ENCODE results near the gene RXRG. TPM values are rescaled to one million over a fixed set of nuclear protein-coding genes. Genes with fewer than 3 reads are reported as not detected.

Gene RXRG
- total and polyA plus RNA-seq, 2 donors (not counting 3 experiments of a cell fraction or from before 2014, with no cell fraction given) = not detected

GRCh38 chr1:165452336-165453130, 7.6 kb upstream of the RXRG start:
- H4K20me1 ChIP-seq (replicated peaks; ENCODE audit: control insufficient read depth, extremely low read depth, insufficient read depth, low read length) = no peaks in the 10 kb centered on the region
- no peaks in the 10 kb centered on the region for H3K79me2 ChIP-seq (ENCODE audit: control insufficient read depth, insufficient read depth, low read length)
- ChIA-PET POLR2A (no interaction called here), CTCF (no interaction called here)
- intact Hi-C loops (cut with micrococcal nuclease) (no loop called here), dilution Hi-C loops (cut with MboI; ENCODE audit: extremely low pct_ligation_motif_present, low sequenced_read_pairs) (no loop called here)
- FAIRE-seq (no peak), DNase-seq (ENCODE audit: low read depth, low spot score) (no peak)
- H3K27ac ChIP-seq (ENCODE audit: insufficient read depth, low read depth, low read length) = no peak overlapping the region
- H3K27me3 ChIP-seq (ENCODE audit: control insufficient read depth in 2 of 2, insufficient read depth in 2 of 2, low read length in 2 of 2) = peaks cover 0 to 3% of the 10 kb centered on the region in 2 experiments
- H3K4me2 ChIP-seq (ENCODE audit: insufficient read depth, low read length) = no peak overlapping the region
- H3K9me1 ChIP-seq (replicated peaks; ENCODE audit: control insufficient read depth, extremely low read depth, insufficient read depth, low read length) = no peaks in the 10 kb centered on the region
- H3K9me3 ChIP-seq (replicated peaks; ENCODE audit: control insufficient read depth, insufficient read depth, low read length) = no peaks in the 10 kb centered on the region
- H3K4me3 ChIP-seq (replicated peaks in 1 of 3; ENCODE audit: insufficient read depth in 1 of 3, low read depth in 1 of 3, low read length in 3 of 3) = no peak overlapping the region
- H3K36me3 ChIP-seq (ENCODE audit: control insufficient read depth in 2 of 2, extremely low read depth in 1 of 2, insufficient read depth in 2 of 2, low read length in 2 of 2) = no peaks in the 10 kb centered on the region
- no TSS peak for BruUV-seq (replicated peaks)
- H2AFZ ChIP-seq (ENCODE audit: low read depth, low read length) = no peak overlapping the region
- no peaks in the 10 kb centered on the region for H3K4me1 ChIP-seq (ENCODE audit: control insufficient read depth, extremely low read depth, insufficient read depth, low read length)
- no peak overlapping the region for H3K9ac ChIP-seq (replicated peaks; ENCODE audit: extremely low read depth, insufficient read depth, low read length)
- no peak for TF ChIP-seq MAX (IDR thresholded peaks at IDR 0.05; ENCODE audit: insufficient read depth, insufficient read length)
- no peak for TF ChIP-seq POLR2AphosphoS5 (IDR thresholded peaks at IDR 0.05; ENCODE audit: insufficient read depth, low read depth, low read length)
- TF ChIP-seq POLR2A (IDR thresholded peaks at IDR 0.05; ENCODE audit: low read depth, low read length) = no peak
- no peak for TF ChIP-seq MYC (IDR thresholded peaks at IDR 0.05; ENCODE audit: low read depth, low read length)
- no peak for TF ChIP-seq JUN (IDR thresholded peaks at IDR 0.05; ENCODE audit: borderline replicate concordance, insufficient read depth, insufficient read length, low read depth)
- no peak for TF ChIP-seq EZH2 (IDR thresholded peaks at IDR 0.05; ENCODE audit: borderline replicate concordance, low read depth, low read length, severe bottlenecking)
- no peak for TF ChIP-seq FOS (IDR thresholded peaks at IDR 0.05; ENCODE audit: borderline replicate concordance, insufficient read depth, low read length)
- TF ChIP-seq GATA2 (IDR thresholded peaks at IDR 0.05; ENCODE audit: insufficient read depth, insufficient read length, low read depth, low read length) = no peak
- TF ChIP-seq, protein P1, sequence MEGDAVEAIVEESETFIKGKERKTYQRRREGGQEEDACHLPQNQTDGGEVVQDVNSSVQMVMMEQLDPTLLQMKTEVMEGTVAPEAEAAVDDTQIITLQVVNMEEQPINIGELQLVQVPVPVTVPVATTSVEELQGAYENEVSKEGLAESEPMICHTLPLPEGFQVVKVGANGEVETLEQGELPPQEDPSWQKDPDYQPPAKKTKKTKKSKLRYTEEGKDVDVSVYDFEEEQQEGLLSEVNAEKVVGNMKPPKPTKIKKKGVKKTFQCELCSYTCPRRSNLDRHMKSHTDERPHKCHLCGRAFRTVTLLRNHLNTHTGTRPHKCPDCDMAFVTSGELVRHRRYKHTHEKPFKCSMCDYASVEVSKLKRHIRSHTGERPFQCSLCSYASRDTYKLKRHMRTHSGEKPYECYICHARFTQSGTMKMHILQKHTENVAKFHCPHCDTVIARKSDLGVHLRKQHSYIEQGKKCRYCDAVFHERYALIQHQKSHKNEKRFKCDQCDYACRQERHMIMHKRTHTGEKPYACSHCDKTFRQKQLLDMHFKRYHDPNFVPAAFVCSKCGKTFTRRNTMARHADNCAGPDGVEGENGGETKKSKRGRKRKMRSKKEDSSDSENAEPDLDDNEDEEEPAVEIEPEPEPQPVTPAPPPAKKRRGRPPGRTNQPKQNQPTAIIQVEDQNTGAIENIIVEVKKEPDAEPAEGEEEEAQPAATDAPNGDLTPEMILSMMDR (IDR thresholded peaks at IDR 0.05; ENCODE audit: extremely low read depth in 1 of 2, insufficient read depth in 1 of 2, low read depth in 1 of 2, low read length in 2 of 2) = no peak

All from endothelial cell of umbilical vein (primary cell).